PFSK-1 (cell line): ENCODE measurements around the gene WDR37.

Experiments used
- POLR2AphosphoS5 ChIP-seq: IDR thresholded peaks from 2 replicates; pipeline ENCODE4 v1.6.1; 2012; ENCODE audit warnings: low read depth, mild to moderate bottlenecking, control low read depth, low read length, moderate library complexity
- SIN3A ChIP-seq: IDR thresholded peaks from 2 replicates; pipeline ENCODE4 v1.6.1; 2012; ENCODE audit warnings: mild to moderate bottlenecking, low read length, moderate library complexity, borderline replicate concordance; ENCODE audit not compliant: insufficient read depth
- TAF1 ChIP-seq: IDR thresholded peaks from 2 replicates; pipeline ENCODE4 v1.6.1; 2012; ENCODE audit warnings: low read length, control low read depth, borderline replicate concordance; ENCODE audit not compliant: insufficient read depth

DNA sequence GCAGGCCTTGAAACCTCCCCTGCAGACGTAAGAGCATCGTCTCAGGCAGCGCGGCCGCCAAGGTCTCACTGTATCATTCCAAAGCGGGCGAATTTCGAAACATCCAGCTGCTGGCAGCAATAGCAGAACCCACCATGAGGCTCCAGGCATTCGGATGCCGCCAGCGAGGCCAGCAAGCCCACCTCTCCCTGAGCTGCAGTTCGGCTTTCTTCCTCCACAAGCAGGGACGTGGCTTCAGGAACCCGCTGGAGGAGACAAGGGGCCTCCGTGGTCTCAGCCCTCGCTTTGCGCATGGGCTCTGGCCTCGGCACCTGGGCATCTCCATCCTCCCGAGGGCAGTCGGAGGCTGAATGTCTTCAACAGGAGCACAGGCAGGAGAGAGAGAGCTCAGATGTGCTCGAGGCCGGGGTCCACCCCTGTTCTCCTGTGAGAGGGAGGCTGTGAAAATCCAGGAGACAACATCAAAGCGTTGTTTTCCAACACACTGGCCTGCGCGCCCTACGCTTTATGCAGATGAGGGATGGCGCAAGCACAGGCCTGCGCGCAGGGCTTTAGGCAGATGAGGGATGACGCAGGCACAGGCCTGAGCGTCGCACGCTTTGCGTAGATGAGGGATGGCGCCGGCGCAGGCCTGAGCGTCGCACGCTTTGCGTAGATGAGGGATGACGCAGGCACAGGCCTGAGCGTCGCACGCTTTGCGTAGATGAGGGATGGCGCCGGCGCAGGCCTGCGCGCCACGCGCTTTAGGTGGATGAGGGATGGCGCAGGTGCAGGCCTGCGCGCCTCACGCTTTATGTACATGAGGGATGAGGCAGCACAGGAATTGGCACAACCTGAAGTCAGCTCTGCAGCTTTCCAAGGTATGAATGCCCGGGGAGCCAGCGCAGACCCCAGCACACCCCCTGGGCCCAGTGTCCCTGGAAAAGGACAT is 103.2 kb downstream of the WDR37 start:
- TF ChIP-seq POLR2AphosphoS5 (no peak), TAF1 (no peak), SIN3A (no peak)
